HEK293 (cell line): ENCODE measurements around the gene KLF13.

Experiments
- CTCF ChIP-seq: fragments of 450-650 bp; formaldehyde crosslinking; IDR thresholded peaks from 2 replicates; pipeline ENCODE4 v1.5.1; 2016; ENCODE audit warnings: missing biosample characterization, missing genetic modification characterization
- OSR2 ChIP-seq: fragments of 450-650 bp; formaldehyde crosslinking; IDR thresholded peaks from 2 replicates; pipeline ENCODE4 v1.5.1; 2016; ENCODE audit warnings: missing biosample characterization, missing genetic modification characterization
- PATZ1 ChIP-seq: fragments of 450-650 bp; formaldehyde crosslinking; IDR thresholded peaks from 2 replicates; pipeline ENCODE4 v1.5.1; 2016; ENCODE audit warnings: missing biosample characterization, missing genetic modification characterization
- PRDM10 ChIP-seq: fragments of 450-650 bp; formaldehyde crosslinking; IDR thresholded peaks from 2 replicates; pipeline ENCODE4 v1.5.1; 2016; ENCODE audit warnings: missing biosample characterization, missing genetic modification characterization
- PRDM2 ChIP-seq: fragments of 450-650 bp; formaldehyde crosslinking; IDR thresholded peaks from 2 replicates; pipeline ENCODE4 v1.5.1; 2016; ENCODE audit warnings: missing biosample characterization, missing genetic modification characterization, borderline replicate concordance
- RBAK ChIP-seq: fragments of 450-650 bp; formaldehyde crosslinking; IDR thresholded peaks from 2 replicates; pipeline ENCODE4 v1.5.1; 2016; ENCODE audit warnings: missing biosample characterization, missing genetic modification characterization
- SP3 ChIP-seq: fragments of 450-650 bp; formaldehyde crosslinking; IDR thresholded peaks from 2 replicates; pipeline ENCODE4 v1.5.1; 2016; ENCODE audit warnings: missing biosample characterization, missing genetic modification characterization
- ZBTB10 ChIP-seq: fragments of 450-650 bp; formaldehyde crosslinking; IDR thresholded peaks from 2 replicates; pipeline ENCODE4 v1.5.1; 2016; ENCODE audit warnings: missing biosample characterization, missing genetic modification characterization
- ZBTB11 ChIP-seq: fragments of 450-650 bp; formaldehyde crosslinking; conservative IDR thresholded peaks from 2 replicates; pipeline ENCODE4 v1.5.1; 2016; ENCODE audit warnings: low read depth, missing biosample characterization, missing genetic modification characterization
- ZBTB8A ChIP-seq: fragments of 450-650 bp; formaldehyde crosslinking; IDR thresholded peaks from 2 replicates; pipeline ENCODE4 v1.5.1; 2016; ENCODE audit warnings: missing biosample characterization, missing genetic modification characterization
- ZEB2 ChIP-seq: fragments of 450-650 bp; formaldehyde crosslinking; IDR thresholded peaks from 2 replicates; pipeline ENCODE4 v1.5.1; 2016; ENCODE audit warnings: missing biosample characterization, missing genetic modification characterization
- ZNF157 ChIP-seq: fragments of 450-650 bp; formaldehyde crosslinking; IDR thresholded peaks from 2 replicates; pipeline ENCODE4 v1.5.1; 2016; ENCODE audit warnings: missing biosample characterization, missing genetic modification characterization
- ZNF174 ChIP-seq: fragments of 450-650 bp; formaldehyde crosslinking; IDR thresholded peaks from 2 replicates; pipeline ENCODE4 v1.5.0; 2017; ENCODE audit warnings: missing biosample characterization, mild to moderate bottlenecking, missing genetic modification characterization
- ZNF37A ChIP-seq: fragments of 450-650 bp; IDR thresholded peaks from 2 replicates; pipeline ENCODE4 v1.5.1; 2018; ENCODE audit warnings: missing biosample characterization, missing genetic modification characterization
- ZNF561 ChIP-seq: fragments of 450-650 bp; IDR thresholded peaks from 2 replicates; pipeline ENCODE4 v1.5.1; 2018; ENCODE audit warnings: missing biosample characterization, missing genetic modification characterization, borderline replicate concordance
- ZNF626 ChIP-seq: fragments of 450-650 bp; sonication (Bioruptor Pico); formaldehyde crosslinking; IDR thresholded peaks from 2 replicates; pipeline ENCODE4 v1.5.1; 2018; ENCODE audit warnings: missing biosample characterization, missing genetic modification characterization, inconsistent platforms
- ZNF677 ChIP-seq: fragments of 450-650 bp; IDR thresholded peaks from 2 replicates; pipeline ENCODE4 v1.5.0; 2018; ENCODE audit warnings: missing biosample characterization, mild to moderate bottlenecking, missing genetic modification characterization, moderate library complexity
- ZSCAN16 ChIP-seq: fragments of 450-650 bp; formaldehyde crosslinking; IDR thresholded peaks from 2 replicates; pipeline ENCODE4 v1.5.1; 2016; ENCODE audit warnings: missing biosample characterization, missing genetic modification characterization

Gene KLF13

GRCh38 chr15:31326156-31326874, at the start of gene KLF13 (continued):
- TF ChIP-seq PRDM10 (tag by site-specific recombination) (peak; percentile 31; the same call in 1 of the 2 replicates), ZNF561 (tag by site-specific recombination) (peak; percentile 35; the same call in 1 of the 2 replicates), ZNF677 (tag by site-specific recombination) (no peak), OSR2 (0 out of 2 replicates have a peak, but pooled peaks have one; percentile 24), ZEB2 (tag by site-specific recombination) (peak; percentile 67), CTCF (tag by site-specific recombination) (no peak), ZNF174 (no peak), ZNF157 (tag by site-specific recombination) (no peak), ZNF626 (tag by site-specific recombination) (no peak), ZNF37A (tag by site-specific recombination) (no peak), PATZ1 (tag by site-specific recombination) (peak; percentile 77), RBAK (tag by site-specific recombination) (no peak), ZBTB10 (tag by site-specific recombination) (no peak), PRDM2 (no peak), ZBTB11 (tag by site-specific recombination) (peak; percentile 42), ZBTB8A (peak; percentile 89), SP3 (tag by site-specific recombination) (peak; percentile 91), ZSCAN16 (tag by site-specific recombination) (no peak)
